Fibroblast of pulmonary artery (primary cell): Measurements from ENCODE around the gene COX7A2L.

Experiments used
- DNase-seq: peaks from one replicate; pipeline ENCODE4 v3.0.0-alpha.2; 2010; ENCODE audit warnings: low read depth
- H3K4me3 ChIP-seq: replicated peaks from 2 replicates; pipeline ENCODE4 v1.5.1; 2011; ENCODE audit warnings: low read depth, mild to moderate bottlenecking, control low read depth, low read length, moderate library complexity
- CTCF ChIP-seq: IDR thresholded peaks from 2 replicates; pipeline ENCODE4 v1.5.1; 2011; ENCODE audit warnings: mild to moderate bottlenecking, control low read depth, low read length, inconsistent platforms; ENCODE audit errors: missing control alignments

Gene COX7A2L

GRCh38 chr2:42376758-42377157, 15.7 kb upstream of the COX7A2L start:
- H3K4me3 ChIP-seq: no peak overlapping the region
- TF ChIP-seq CTCF: no peak
- no peak for DNase-seq

DNA sequence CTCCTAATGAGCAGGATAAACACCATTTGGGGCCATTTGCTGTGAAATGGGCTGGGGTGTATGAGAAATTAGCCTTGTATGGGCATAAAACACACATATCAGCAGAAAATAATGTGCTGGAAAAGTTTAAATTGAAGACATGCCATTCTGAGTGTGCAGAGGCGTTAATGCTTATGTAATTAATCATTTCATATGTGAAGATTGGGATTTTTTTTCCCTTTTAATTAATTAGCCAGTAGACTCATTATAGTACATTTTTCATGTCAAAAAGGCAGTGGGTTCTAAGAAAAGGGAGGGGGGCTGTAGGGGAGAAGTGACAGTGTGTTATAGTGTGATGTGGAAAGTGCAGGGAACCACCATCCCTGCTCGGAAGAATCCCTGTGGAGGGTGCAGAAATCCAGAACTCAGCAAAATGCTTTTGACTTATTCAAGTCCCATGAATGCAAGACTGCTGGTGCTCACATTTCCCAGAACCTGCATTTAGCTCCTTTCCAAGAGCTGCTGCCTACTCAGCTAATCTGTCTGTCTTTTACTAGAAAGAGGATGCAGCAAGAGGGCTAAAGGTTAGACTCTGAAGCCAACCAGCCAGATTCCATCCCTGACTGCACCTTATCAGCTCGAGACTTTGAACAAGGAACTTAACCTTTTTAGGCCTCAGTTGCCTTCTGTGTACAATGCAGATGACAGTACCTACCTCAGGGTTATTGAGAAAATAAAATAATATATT, 11.6 kb upstream of the COX7A2L start:
- TF ChIP-seq CTCF: no peak
- DNase-seq: no peak
- H3K4me3 ChIP-seq: no peak overlapping the region

- no peak for DNase-seq
- TF ChIP-seq CTCF: no peak
- no peak overlapping the region for H3K4me3 ChIP-seq
These were observed 10.8 kb upstream of the COX7A2L start for GRCh38 chr2:42371611-42372473.

GRCh38 chr2:42369532-42370229, 8.7 kb upstream of the COX7A2L start:
- TF ChIP-seq CTCF: no peak
- DNase-seq: no peak

GRCh38 chr2:42368817-42369531, 8.0 kb upstream of the COX7A2L start:
- DNase-seq: no peak

More at GRCh38 chr2:42369532-42370229, 8.7 kb upstream of the COX7A2L start:
- H3K4me3 ChIP-seq: no peak overlapping the region

More at GRCh38 chr2:42368817-42369531, 8.0 kb upstream of the COX7A2L start:
- H3K4me3 ChIP-seq: no peak overlapping the region
- no peak for TF ChIP-seq CTCF
